Nephron (organoid): ENCODE results near the gene P2RX4.
"Not testable (repeated sequence)": the region's sequence is repeated elsewhere in the genome, so short reads cannot be mapped to it uniquely, and the experiment has no call there.

ENCODE experiments used
- H3K27ac Mint-ChIP-seq, 3 experiments: 2 replicates each; pipeline ENCODE4 v1.8.0; 2020; ENCODE audit warnings: mixed read lengths in 3 of 3, mild to moderate bottlenecking in 2 of 3, moderate library complexity in 1 of 3
- H3K27me3 Mint-ChIP-seq: 2 replicates; pipeline ENCODE4 v1.8.0; 2021; ENCODE audit warnings: low read depth, mild to moderate bottlenecking, moderate library complexity, mixed read lengths
- H3K36me3 Mint-ChIP-seq: 2 replicates; pipeline ENCODE4 v1.8.0; 2020; ENCODE audit warnings: low read depth, mixed read lengths
- H3K4me1 Mint-ChIP-seq: 2 replicates; pipeline ENCODE4 v1.8.0; 2020; ENCODE audit warnings: mixed read lengths
- H3K4me3 Mint-ChIP-seq, 3 experiments: 2 replicates each; pipeline ENCODE4 v1.8.0; 2020; ENCODE audit warnings: mild to moderate bottlenecking in 3 of 3, mixed read lengths in 3 of 3, moderate library complexity in 2 of 3
- H3K9me3 Mint-ChIP-seq: 2 replicates; pipeline ENCODE4 v1.8.0; 2020; ENCODE audit warnings: mixed read lengths
- TF ChIP-seq, protein P1 (sequence below), 3 experiments: fragments of 200-600 bp; sonication (generic); IDR thresholded peaks; one replicate each; pipeline ENCODE4 v1.5.0; 2021; ENCODE audit warnings: antibody characterized with exemption in 3 of 3; ENCODE audit not compliant: unreplicated experiment in 3 of 3

The P2RX4 gene, protein sequence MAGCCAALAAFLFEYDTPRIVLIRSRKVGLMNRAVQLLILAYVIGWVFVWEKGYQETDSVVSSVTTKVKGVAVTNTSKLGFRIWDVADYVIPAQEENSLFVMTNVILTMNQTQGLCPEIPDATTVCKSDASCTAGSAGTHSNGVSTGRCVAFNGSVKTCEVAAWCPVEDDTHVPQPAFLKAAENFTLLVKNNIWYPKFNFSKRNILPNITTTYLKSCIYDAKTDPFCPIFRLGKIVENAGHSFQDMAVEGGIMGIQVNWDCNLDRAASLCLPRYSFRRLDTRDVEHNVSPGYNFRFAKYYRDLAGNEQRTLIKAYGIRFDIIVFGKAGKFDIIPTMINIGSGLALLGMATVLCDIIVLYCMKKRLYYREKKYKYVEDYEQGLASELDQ

DNA sequence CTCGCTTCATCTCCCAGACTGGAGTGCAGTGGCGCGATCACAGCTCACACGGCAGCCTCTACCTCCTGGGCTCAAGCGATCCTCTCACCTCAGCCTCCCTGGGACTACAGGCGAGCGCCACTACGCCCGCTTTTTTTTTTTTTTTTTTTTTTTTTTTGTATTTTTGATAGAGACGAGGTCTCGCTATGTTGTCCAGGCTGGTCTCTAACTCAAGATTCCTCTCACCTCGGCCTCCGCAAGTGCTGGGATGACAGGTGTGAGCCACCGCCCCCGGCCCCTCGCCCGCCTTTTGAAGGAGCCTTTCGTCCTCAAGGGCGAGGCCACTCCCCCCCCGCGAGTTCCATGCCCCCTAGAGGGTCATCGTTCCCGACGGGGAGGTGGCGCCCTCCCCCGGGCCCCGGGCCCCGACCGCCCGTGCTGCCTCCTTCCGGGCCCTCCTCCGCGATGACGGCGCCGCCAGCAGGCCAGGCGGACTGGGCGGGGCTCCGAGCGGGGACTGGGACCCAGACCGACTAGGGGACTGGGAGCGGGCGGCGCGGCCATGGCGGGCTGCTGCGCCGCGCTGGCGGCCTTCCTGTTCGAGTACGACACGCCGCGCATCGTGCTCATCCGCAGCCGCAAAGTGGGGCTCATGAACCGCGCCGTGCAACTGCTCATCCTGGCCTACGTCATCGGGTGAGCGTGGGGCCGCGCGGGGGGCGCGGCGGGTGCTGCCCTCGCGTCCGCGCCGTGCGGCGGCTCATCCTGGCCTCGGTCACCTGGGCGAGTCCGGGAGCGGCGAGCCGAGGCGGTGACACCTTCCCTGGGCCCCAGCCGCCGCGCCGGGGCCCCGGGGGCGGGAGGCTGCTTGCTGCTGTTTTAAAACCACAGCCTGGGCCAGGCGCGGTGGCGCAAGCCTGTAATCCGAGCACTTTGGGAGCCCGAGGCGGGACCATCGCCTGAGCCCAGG, at the start of gene P2RX4:
TSS of gene P2RX4 (plus strand) at position 506 of the 949 bp plus-strand sequence. CDS start at position 542, 36 bp downstream.
- Mint-ChIP-seq H3K4me1 (peaks cover 11% of the 10 kb centered on the region), H3K27me3 (peaks cover 4% of the 10 kb centered on the region), H3K36me3 (peaks cover 5% of the 10 kb centered on the region), H3K27ac (peak within 1 kb of the TSS; percentile 88 to 90 (median 88)), H3K9me3 (no peaks in the 10 kb centered on the region), H3K4me3 (peak within 1 kb of the TSS; percentile 84 to 94 (median 92))
- TF ChIP-seq, protein P1, sequence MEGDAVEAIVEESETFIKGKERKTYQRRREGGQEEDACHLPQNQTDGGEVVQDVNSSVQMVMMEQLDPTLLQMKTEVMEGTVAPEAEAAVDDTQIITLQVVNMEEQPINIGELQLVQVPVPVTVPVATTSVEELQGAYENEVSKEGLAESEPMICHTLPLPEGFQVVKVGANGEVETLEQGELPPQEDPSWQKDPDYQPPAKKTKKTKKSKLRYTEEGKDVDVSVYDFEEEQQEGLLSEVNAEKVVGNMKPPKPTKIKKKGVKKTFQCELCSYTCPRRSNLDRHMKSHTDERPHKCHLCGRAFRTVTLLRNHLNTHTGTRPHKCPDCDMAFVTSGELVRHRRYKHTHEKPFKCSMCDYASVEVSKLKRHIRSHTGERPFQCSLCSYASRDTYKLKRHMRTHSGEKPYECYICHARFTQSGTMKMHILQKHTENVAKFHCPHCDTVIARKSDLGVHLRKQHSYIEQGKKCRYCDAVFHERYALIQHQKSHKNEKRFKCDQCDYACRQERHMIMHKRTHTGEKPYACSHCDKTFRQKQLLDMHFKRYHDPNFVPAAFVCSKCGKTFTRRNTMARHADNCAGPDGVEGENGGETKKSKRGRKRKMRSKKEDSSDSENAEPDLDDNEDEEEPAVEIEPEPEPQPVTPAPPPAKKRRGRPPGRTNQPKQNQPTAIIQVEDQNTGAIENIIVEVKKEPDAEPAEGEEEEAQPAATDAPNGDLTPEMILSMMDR (IDR thresholded peaks at IDR 0.05; ENCODE audit: unreplicated experiment in 3 of 3), result peak in 1 of 3 experiments; percentile 30

DNA sequence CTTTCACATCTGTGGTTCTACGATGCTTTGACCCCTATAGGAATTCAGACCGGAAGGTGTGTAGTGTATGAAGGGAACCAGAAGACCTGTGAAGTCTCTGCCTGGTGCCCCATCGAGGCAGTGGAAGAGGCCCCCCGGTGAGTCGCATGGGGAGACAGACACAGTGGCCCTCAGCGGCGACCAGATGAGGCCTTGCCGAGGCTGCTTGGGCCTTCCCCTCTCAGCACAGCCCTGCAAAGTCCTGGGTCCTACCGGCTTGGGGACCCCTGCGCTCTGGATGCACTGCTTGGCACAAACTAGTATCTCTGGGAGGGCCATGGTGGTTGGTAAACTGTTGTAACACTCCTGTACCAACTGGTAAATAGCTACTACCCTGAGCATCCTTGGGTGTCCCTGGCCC, 47.5 kb upstream of the P2RX4 start:
- Mint-ChIP-seq H3K36me3 (no peaks in the 10 kb centered on the region), H3K27me3 (no peaks in the 10 kb centered on the region), H3K27ac (no peak overlapping the region), H3K9me3 (peaks cover 3% of the 10 kb centered on the region), H3K4me3 (no peak overlapping the region), H3K4me1 (no peaks in the 10 kb centered on the region)
- TF ChIP-seq, protein P1 (IDR thresholded peaks at IDR 0.05; ENCODE audit: unreplicated experiment in 3 of 3), result no peak

DNA sequence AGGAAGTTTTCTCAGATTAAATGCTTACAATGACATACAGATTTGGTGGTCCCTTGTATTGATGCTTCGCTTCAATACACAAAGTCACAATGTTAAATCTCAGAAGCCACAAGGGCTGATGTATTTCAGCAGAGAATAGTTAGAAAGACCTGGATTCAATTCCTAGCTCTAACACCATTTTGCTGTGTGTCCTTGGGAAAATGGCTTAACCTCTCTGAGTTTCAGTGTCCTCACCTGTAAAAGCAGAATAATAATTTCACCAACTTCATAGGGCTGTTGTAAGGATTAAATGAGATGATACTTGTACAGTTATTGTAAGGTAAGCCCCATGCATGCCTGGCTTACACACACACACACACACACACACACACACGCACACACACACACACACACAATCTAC, 46.9 kb upstream of the P2RX4 start:
- Mint-ChIP-seq H3K27me3 (no peaks in the 10 kb centered on the region), H3K36me3 (no peaks in the 10 kb centered on the region), H3K4me3 (no peak overlapping the region), H3K27ac (no peak overlapping the region), H3K9me3 (peaks cover 3% of the 10 kb centered on the region), H3K4me1 (no peaks in the 10 kb centered on the region)
- TF ChIP-seq, protein P1 (IDR thresholded peaks at IDR 0.05; ENCODE audit: unreplicated experiment in 3 of 3), result no peak

DNA sequence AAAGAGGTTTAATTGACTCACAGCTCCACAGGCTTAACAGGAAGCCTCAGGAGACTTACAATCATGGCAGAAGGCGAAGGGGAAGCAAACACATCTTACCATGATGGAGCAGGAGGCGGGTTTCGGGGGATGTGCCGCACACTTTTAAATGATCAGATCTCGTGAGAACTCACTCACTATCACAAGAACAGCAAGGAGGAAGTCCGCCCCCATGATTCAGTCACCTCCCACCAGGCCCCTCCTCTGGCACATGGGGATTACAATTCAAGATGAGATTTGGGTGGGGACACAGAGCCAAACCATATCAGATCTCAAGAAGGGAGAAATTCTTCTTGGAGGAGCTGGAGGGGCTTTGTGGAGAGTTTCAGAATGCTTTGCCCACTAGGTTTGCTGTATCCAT, 45.1 kb upstream of the P2RX4 start:
- not testable (repeated sequence) for H3K4me1 Mint-ChIP-seq, H3K4me3 Mint-ChIP-seq, H3K27me3 Mint-ChIP-seq, H3K36me3 Mint-ChIP-seq, H3K27ac Mint-ChIP-seq, H3K9me3 Mint-ChIP-seq

DNA sequence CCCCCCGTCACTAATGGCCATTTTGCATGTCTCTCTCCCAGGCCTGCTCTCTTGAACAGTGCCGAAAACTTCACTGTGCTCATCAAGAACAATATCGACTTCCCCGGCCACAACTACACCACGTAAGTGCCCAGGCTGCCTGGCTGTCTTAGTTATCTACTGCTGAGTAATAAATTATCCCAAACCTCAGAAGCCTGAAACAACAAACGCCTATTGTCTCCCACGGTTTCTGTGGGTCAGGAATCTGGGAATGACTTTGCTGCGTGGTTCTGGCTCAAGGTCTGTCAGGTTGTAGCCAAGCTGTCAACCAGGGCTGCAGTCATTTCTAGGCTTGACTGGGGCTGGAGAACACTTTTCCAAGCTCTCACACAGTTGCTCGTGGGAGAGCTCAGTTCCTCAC, 44.6 kb upstream of the P2RX4 start:
- no peaks in the 10 kb centered on the region for H3K36me3 Mint-ChIP-seq
- no peaks in the 10 kb centered on the region for H3K9me3 Mint-ChIP-seq
- H3K4me1 Mint-ChIP-seq, result no peaks in the 10 kb centered on the region
- H3K4me3 Mint-ChIP-seq, result no peak overlapping the region
- TF ChIP-seq, protein P1 (IDR thresholded peaks at IDR 0.05; ENCODE audit: unreplicated experiment in 3 of 3), result no peak
- H3K27ac Mint-ChIP-seq, result no peak overlapping the region
- no peaks in the 10 kb centered on the region for H3K27me3 Mint-ChIP-seq

DNA sequence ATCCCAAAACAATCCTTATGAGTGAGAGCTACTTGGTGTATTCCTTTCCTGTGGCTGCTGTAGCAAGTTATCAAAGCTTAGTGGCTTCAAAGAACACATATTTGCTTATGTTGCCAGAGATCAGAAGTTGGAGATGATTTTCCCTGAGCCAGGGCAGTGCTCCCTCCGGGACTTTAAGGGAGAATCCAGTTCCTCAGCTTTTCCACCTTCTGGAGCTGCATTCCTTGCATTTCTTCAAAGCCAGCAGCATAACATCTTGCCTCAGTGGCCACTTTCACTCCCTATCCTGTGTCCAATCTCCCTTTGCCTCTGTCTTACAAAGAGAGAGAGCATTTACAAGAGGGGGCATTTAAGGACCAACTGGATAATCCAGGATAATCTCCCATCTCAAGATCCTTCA, 43.6 kb upstream of the P2RX4 start:
- no peaks in the 10 kb centered on the region for H3K9me3 Mint-ChIP-seq
- no peaks in the 10 kb centered on the region for H3K27me3 Mint-ChIP-seq
- no peaks in the 10 kb centered on the region for H3K36me3 Mint-ChIP-seq
- TF ChIP-seq, protein P1 (IDR thresholded peaks at IDR 0.05; ENCODE audit: unreplicated experiment in 3 of 3), result no peak
- no peak overlapping the region for H3K4me3 Mint-ChIP-seq
- H3K27ac Mint-ChIP-seq, result no peak overlapping the region
- H3K4me1 Mint-ChIP-seq, result no peaks in the 10 kb centered on the region
